Measurements from ENCODE around the gene C3orf49. TPM values are rescaled to one million over a fixed set of nuclear protein-coding genes. Genes with fewer than 3 reads are reported as not detected.

The C3orf49 gene
- total RNA-seq, 1 donor from 2014 or later = not detected

DNA sequence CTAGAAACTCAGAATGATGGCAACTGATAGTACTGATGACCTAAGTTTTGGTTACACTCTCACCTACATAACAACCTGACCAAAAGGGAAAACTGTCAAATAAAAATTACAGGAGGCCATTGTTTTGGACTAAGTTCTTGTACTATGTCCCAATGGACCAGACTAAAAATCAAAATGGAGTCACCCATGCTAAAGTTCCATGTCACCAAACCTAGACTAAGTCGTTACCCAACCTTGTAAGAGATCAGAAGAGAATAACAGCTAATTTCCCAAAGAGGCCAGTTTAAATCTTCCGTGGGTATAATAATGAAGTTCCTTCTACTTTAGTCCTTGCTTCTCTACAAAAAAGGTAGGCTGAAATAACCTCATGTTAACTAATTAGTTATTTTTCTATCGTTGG is 32.2 kb downstream of the C3orf49 start:
- no peak for DNase-seq (ENCODE audit: low read depth in 2 of 2)

DNA sequence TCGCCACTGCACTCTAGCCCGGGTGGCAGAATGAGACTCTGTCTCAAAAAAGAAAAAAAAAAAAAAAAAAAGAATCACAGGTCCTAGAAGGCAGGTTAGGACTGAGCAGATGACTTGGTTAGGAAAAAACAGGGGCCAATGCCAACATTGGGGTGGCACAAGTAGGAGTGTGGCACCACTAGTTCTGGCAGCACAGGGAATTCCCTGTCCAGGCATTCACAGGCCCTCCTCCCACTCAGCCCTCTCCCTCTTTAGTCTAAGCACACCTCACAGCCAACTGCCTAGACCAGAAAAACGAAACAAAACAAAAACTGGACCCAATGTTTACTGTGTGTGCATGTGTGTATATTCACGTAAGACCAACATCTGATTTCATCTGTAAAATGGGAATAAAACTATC is 34.0 kb downstream of the C3orf49 start:
- no peak for DNase-seq (ENCODE audit: low read depth in 2 of 2)

DNA sequence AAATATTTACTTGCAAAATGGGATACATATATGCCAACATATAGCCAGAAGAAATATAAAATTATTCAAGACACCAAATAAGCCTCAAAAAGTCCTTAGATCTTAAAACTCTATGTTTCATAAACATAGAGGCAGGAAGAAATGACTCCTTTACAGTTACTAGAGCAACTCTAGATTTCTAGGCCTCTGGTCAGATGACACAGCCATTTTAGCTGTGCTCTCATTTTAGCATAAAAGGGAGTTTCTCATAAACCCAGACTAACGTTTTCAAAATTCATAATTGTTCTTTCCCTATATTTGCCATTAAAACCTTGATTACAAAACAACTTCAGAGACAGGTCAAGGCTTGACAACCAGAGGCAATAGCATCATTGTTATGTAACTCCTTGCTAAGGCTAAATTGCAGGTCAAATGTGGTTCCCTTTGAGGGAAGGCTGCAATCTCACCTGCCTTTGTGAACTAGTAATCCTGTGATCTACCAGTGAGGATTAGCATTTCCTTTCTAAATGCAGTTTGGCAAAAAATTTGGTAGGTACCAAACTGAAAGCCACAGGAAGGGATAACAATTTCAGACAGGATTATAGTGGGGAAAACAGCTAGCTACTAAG is 36.3 kb downstream of the C3orf49 start:
- DNase-seq (ENCODE audit: low read depth in 2 of 2) = no peak

- DNase-seq (ENCODE audit: low read depth in 2 of 2) = peak in 1 of 2 donors; percentile 33
Measured at GRCh38 chr3:63857311-63857710, 38.2 kb downstream of the C3orf49 start.

- DNase-seq (ENCODE audit: low read depth in 2 of 2) = no peak
Measured at GRCh38 chr3:63860776-63861175, 41.7 kb downstream of the C3orf49 start.

GRCh38 chr3:63861306-63861705 is 42.2 kb downstream of the C3orf49 start:
- no peak for DNase-seq (ENCODE audit: low read depth in 2 of 2)

DNA sequence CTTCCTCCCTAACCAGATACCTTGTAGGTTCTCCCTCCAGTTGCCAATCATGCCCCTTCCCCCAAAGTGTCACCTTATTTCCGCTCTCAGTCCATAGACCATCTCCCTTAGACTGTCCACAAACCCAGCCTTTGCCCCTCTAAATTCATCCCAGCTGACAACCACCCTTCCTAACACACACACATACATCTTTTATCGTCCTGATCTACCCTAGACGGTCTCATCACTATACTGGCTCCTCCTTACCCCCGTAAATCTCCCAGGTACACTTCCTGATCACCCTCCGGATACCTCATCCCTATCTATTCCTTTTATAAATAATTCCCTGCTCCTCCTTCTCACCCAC is 43.7 kb downstream of the C3orf49 start:
- no peak for DNase-seq (ENCODE audit: low read depth in 2 of 2)

GRCh38 chr3:63863150-63864007 is 44.3 kb downstream of the C3orf49 start, which contains the start of the genes ATXN7 and THOC7:
ATXN7 (plus strand) TSS chr3:63863867; CDS start chr3:63912599, 48,732 bp downstream.
THOC7 (minus strand) TSS chr3:63863805; CDS start chr3:63863790, 15 bp downstream.
- peak in 1 of 2 donors; percentile 60 for DNase-seq (ENCODE audit: low read depth in 2 of 2)

- DNase-seq (ENCODE audit: low read depth in 2 of 2) = peak in 1 of 2 donors; percentile 23
Measured at GRCh38 chr3:63864008-63864964, 45.2 kb downstream of the C3orf49 start.

DNA sequence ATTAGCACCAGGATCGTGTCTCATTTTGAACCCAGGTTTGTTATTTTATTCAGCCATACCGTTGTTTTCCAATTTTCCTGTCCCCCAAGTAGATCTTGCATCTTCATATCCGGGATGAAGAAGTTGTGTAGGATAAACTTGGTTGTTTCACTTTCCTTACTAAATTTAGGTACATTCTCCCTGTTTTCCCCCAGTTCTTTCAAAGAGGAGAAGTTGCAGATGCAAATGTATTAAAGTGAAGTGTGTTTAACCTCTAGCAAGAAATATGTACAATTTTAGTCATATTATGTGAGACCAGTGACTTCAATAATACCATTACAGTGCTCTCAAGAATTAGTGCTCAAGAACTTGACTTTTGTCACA is 45.8 kb downstream of the C3orf49 start:
- no peak for DNase-seq (ENCODE audit: low read depth in 2 of 2)

GRCh38 chr3:63867225-63867624 is 48.1 kb downstream of the C3orf49 start:
- DNase-seq (ENCODE audit: low read depth in 2 of 2) = no peak

DNA sequence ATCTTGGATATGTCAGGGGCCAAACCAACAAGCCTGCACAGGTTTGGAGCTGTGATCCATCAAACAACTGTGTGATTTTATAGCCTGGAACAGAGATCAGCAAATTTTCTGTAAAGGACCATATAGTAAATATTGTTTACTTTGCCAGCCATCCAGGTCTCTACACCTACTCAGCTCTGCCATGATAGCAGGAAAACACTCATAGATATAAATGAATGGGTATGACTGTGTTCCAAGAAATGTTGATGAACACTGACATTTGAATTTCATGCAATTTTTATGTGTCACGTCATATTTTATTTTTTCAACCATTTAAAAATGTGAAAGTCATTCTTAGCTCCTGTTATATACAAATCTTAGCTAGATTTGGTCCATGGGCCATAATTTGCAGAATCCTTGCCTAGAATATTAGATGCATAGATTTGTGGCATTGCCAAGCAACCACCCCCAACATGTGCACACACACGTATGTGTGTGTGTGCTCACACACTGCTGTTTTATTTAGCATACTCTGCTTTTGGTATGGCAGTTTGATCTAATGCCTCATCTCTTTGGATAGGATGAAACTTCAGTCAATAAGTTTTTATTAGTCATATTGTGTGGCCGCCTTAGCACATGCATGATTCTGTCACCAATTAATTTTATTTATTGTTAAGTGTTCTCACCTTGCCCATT is 51.0 kb downstream of the C3orf49 start:
- DNase-seq (ENCODE audit: low read depth in 2 of 2) = no peak

DNA sequence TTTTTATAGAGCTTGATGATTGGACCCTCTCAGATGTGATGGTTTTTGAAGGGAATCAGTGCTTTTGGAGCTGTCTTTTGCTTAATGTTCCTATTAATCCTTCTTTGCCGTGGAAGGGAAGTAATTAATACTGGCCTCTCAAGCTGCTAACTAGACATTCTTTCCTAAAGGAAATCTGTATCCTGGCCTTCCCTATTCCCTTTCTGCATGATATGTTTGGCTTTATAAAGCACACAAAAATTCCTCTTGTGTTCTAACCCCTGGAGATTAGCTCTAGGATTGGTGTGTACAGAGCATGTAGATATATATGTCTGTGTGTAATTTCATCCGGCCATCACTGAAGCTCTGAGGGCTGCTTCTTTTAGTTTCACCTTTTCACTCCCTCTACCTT is 51.5 kb downstream of the C3orf49 start:
- DNase-seq (ENCODE audit: low read depth in 2 of 2) = peak in 1 of 2 donors; percentile 54

- DNase-seq (ENCODE audit: low read depth in 2 of 2) = no peak
Measured at GRCh38 chr3:63872135-63872924, 53.2 kb downstream of the C3orf49 start.

- no peak for DNase-seq (ENCODE audit: low read depth in 2 of 2)
Measured at GRCh38 chr3:63874769-63875168, 55.7 kb downstream of the C3orf49 start.

DNA sequence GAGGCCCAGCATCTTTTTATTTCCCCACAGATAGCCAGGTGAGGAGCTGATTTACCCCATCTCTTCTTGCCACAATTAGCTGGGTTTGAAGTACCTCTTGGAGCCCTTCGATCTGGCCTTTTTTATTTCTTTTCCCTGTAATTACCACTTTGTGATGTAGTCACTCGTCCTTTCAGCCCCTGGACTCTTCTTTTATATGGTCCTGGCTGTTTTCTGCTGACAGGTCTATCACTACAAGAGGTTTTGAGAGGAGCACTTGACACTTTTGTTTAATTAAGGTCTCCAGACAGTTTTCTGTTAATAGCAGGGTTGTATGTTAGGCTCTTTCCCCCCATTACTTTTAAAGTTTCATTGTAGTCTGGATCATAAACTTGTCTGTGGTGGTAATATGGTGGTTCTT is 56.4 kb downstream of the C3orf49 start:
- no peak for DNase-seq (ENCODE audit: low read depth in 2 of 2)

DNA sequence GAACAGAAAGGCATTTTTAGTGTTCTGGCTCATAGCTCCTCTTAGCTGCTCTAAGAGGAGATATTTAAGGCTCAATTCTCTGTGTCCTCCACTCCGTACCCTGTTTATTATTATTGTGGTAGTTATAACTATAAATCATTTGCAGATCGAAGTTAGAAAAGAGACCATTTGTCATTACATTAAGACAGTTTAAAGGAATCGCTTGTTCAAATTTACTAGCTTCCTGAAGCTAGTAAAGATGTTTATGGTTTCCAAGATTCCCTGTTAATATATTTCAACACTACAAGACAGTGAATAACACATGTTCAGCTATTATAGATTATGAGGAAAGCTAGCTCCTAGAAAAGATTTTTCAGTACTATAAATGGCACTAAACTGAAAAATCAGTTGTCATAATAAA is 57.2 kb downstream of the C3orf49 start:
- DNase-seq (ENCODE audit: low read depth in 2 of 2) = no peak

GRCh38 chr3:63877737-63878393 is 58.8 kb downstream of the C3orf49 start:
- DNase-seq (ENCODE audit: low read depth in 2 of 2) = no peak

- no peak for DNase-seq (ENCODE audit: low read depth in 2 of 2)
Measured at GRCh38 chr3:63878394-63879060, 59.4 kb downstream of the C3orf49 start.
